HG02885 (cell line): Measurements from ENCODE around the gene SESN1.
"Not testable (repeated sequence)": the region's sequence is repeated elsewhere in the genome, so short reads cannot be mapped to it uniquely, and the experiment has no call there.

ENCODE experiments used
- ATAC-seq: cut with Tn5 transposase; IDR thresholded peaks from one replicate; pipeline ENCODE4 v1.9.1; 2021; ENCODE audit warnings: mild to moderate bottlenecking; ENCODE audit not compliant: unreplicated experiment, poor library complexity

Gene SESN1

DNA sequence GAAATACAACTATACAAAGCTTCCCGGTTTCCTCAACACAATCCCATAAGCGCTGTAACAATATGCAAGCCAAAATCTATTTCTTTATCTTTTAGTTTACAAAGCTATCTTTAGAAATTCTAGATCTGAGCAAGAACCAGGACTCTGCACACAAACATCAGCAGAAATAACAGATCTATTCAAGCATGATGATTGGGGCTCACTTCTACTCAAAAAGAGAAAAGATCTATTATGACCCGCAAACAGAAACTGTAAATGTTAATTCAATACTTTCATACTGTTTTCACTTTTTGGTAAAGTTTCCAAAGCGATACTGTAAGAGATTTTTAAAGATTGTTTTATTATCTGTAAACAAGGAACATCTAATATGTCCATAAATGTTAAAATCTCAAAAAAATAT, 86.6 kb downstream of the SESN1 start:
- peak; percentile 41 for ATAC-seq

DNA sequence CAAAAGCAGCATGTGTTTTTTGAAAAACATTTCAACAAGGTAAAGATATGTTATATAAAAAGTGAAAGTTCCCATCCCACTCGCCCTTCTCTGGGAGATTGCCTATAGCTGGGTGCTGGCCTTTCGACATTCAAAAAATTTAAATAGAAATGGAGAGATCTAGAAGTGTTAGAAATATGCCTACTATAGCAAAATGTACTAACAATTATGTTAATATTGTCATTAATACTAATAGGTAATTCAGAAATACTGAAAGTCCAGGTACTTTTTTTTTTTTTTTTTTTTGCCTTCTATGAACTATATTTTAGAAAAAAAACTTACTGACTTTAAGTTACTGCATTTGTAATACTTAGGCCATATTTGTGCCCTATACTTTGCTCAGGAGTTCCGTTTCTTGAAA, 87.1 kb downstream of the SESN1 start:
- ATAC-seq: no peak

DNA sequence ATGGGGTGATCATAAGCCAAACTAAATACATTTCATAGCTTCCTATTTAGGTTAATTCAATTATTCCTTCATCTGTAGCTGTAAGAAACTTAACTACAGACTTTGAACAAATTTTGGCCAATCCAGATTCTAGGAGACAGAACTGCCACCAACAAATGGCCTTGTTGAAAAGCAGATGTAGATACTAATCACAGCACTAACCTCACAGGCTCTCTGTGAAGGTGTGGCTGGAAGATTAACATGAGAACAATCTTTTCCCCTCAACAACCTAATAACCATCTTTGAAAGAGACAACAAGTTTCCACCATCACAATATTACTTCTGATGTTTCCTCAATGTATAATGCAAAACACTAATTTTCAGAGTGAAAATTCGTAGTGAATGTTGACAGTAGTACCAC, 87.8 kb downstream of the SESN1 start:
- no peak for ATAC-seq

DNA sequence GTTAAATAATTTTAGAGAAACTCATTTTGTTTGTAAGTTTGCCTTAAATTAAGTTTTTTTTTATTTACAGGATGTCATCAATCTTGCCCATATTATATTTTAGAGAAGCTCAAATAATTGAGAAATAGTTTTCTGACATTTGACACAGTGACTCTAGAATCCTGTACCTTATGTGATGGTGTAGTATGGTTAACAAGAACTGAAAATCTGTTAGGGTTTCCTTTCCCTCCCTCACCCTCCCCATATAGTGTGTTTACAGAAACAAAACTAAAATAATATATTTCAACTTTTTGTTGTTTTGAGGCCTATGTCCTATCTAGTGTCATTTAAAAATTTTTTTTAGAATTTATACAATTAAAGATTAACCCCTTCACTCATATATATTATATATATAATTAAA, 91.8 kb downstream of the SESN1 start:
- ATAC-seq: no peak

DNA sequence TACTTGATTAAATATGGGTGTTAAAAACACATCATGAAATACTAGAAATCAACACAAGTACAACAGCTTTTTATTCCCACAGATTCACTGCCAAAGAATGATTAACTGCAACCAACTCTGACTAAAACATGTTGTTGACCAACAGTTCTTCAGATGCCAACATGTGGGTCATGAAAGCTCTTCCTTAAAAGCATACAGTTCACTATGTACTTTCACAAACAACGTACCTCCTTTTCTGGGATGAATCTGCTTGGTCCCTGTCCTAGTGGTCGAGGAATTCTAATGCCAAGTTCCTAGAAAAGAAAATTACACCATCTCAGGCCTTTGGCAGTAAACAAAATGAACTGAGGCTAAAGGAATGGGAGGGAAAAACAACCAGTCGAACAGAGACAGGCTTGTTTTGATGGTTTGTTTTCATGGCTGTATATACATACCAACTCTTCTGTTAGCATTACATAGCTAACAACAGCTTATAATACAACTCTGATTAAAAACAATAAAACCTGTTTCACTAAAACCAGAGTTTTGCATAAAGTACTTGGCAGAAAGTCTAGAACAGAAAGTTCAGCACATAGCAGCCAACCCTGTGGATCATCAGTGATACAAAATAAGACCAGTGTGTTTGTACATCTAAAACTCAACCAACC, 92.5 kb downstream of the SESN1 start:
- no peak for ATAC-seq

DNA sequence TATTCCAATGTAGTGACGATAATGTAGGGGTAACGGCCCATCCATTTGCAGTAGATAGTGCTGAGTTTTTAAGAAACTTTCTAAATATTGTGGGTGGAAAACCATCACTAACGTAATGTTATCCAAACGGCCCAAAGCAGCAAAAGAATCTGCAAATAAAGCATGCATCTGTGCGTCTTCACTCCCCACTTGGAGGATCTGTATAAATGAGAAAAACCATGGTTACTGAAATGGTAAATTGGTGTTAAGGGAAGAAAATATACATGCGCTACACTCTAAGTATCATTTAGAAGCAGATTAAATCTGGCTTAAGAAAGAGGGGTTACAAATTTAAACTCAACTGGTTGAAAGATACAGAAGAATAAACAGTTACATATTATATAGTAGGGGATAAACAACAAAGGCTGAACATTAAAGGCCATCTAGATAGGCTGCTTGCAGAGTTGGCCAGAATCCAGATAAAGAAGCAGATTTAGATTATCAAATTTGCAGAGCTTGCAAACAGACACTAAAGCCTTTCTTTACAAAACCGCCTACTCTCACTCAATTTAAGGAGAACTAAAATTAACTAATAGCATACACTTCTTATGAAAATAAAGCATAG, 93.3 kb downstream of the SESN1 start:
- no peak for ATAC-seq

DNA sequence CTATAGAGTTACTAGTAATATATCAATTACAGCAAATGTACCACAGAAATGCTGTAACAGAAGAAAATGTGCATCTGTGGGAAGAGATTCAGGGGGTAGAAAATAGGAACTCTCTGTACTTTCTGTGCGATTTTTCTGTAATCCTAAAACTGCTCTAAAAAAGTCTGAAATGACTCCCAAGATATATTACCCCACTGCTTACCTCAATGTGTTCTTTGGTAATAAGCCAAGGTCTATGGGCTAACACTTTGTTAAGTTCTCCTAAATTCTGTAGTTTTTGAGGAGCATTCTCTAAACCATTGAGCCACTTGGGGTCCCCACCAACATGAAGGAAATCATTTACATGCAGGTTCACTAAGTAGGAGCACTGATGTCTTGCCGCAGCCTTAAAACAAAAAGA, 94.4 kb downstream of the SESN1 start:
- ATAC-seq: no peak

DNA sequence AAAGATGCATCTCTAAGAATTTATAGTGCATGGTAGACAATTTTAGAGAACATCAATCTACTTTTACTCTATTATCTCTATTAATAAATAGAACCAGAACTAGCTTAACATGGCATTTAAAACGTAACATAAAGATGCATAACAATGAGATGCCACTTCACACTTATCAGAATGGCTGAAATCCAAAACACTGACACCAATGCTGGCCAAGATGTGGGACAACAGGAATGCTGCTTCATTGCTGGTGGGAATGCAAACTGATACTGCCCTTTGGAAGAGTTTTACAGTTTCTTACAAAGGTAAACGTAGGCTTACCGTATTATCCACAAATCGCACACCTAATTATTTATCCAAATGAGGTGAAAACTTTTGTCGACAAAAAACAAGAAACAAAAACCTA, 95.2 kb downstream of the SESN1 start:
- ATAC-seq: no peak

DNA sequence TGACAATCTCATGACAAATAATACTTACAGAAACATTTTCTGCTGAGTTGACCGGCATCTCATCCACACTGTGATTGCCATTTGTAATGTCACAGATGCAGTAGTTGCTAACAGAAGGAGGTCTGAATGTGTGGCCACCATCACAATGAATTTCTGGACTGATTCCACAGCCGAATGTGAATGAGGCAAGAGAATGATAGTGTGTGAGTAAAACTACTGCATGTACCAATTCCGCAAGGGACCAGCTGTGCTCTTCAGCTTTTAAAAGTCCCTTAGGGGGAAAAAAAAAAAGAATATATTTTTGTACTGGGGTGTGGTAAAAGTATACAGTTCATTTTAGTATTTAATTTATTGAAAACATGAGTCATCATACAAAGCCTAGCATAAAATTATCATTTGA, 96.2 kb downstream of the SESN1 start:
- no peak for ATAC-seq

DNA sequence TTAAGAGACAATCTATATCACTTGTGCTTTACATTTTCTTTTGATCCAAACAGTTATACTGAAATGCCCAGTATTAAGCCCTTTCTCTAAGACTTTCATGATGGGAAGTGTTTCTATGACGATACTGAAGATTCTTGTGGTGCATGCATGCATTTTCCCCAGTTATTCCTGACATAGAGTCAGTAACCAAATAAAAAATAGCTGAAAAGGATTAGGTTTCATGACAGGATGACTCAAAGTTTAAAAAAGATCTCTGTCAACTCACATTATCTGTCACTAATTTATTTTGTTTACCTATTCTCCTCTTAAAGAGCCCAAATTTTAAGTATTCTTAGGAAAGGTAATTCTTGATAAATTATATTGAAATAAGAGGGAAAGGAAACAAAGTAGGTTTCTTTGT, 98.4 kb downstream of the SESN1 start:
- ATAC-seq: no peak

DNA sequence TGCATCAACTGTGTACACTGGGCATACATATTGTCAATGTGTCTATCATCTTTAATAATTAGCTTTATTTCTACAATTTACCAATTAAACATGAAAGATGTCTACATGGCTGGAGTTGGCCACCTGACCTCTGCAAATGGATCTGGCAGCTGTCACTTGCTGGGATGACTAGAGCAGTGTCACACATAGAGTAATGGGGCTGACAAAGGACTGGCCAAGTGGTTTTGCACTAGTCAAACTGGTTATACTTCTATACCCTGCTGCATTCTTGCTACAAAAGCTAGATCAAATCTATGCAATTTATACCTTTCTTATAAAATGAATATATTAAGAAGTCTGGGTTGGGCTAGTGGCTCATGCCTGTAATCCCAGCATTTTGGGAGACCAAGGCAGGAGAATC, 99.3 kb downstream of the SESN1 start:
- ATAC-seq: no peak

DNA sequence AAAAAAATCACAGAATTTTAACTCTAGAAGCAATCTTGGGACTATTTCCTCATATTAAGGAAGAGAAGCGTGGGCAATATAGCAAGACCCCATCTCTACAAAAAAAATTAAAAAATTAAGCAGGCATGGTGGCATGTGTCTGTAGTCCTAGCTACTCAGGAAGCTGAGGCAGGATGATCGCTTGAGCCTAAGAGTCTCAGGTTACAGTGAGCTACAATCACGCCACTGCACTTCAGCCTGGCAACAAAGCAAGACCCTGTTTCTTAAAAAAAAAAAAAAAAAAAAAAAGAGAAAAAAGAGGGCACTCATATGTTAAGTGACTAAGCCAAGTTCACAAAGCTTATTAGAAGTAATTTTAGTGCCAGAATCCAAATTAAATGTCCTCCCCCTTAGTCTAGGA, 100.8 kb downstream of the SESN1 start:
- ATAC-seq: no peak

DNA sequence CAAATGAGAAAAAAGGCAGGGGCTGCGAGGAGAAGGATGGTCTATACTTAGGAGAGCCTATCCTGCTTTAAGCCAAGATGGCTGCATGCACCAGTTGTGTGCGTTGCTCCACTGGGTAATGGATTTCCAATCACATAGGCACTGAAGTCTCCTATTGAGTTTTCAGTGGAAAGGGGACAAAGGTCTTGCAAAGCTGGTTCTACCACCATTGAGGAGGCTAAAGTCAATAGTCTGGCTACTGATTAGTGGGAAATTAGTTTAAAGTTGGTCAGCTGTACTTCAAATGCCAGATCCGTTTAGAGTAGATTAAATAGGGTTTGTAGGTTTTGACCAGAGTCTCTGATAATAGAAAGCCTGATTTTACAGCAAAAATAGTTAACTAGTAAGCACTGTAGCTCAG, 104.9 kb downstream of the SESN1 start:
- no peak for ATAC-seq

DNA sequence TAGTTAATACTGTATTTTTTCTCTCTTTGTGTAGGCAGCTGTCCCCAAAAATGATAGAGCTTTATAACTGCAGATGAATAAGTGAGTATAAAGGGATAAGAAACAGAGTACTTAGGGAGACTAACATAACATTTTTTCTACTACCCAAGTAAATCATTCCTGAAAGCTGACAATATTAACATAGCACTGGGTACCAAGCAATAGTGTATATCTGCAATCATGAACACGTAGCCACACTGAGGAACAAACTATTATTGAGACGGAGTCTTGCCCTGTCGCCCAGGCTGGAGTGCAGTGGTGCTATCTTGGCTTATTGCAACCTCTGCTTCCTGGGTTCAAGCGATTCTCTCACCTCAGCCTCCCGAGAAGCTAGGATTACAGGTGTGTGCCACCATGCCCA, 105.9 kb downstream of the SESN1 start:
- no peak for ATAC-seq

DNA sequence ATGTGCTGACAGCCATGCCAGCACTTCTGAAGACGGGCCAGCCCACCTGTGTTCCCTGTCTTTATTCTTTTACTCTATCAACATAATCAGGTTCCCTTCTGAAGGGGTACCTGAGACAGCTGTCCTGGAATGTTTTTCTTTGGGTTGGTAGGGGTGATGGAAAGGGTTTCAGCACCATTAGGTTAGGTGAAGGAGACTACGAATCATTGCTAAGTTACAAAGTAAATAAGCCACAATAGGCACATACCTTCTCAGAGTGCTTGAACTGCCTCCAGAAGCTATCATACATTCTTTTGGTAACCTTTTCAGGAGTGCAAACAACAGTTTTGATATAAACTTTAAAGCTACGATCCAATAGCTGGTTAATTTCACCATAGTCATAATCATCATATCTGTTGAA, 106.3 kb downstream of the SESN1 start:
- no peak for ATAC-seq

DNA sequence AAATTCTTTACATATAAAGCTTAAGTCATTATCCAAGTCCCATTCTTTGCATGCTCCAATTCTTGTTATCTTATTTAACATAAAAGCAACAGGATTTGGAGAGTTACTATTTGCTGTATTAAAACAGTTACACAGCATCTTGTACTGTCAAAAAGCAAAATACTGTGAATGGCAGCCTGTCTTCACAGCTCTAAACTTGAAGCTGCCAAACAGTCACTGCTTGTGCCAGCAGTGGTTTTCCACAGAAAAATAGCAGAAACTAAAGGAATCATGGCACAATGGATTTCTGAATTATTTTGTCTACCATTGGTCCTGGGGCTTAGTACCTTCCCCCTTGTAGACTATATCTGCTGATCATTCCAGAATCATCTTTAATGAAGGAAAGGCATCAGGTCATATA, 107.5 kb downstream of the SESN1 start:
- ATAC-seq: no peak

DNA sequence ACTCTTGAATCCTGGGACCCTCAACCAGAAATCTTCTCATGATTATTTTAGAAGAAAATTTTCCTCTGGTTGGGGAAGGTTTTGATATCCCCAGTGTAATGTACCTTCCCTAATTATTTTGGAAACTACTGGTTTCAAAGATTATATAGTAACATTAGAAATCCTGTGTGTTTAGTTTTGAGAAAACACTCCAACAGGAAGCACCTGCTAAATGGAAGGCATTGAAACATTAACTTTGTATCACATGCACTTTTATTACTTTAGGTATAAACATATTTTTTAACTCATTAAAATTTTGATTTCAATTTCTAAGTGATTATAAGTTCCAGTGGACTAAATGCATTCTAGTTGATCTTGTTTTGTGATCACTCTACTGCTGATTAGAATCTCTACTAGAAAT, 109.3 kb downstream of the SESN1 start:
- no peak for ATAC-seq

DNA sequence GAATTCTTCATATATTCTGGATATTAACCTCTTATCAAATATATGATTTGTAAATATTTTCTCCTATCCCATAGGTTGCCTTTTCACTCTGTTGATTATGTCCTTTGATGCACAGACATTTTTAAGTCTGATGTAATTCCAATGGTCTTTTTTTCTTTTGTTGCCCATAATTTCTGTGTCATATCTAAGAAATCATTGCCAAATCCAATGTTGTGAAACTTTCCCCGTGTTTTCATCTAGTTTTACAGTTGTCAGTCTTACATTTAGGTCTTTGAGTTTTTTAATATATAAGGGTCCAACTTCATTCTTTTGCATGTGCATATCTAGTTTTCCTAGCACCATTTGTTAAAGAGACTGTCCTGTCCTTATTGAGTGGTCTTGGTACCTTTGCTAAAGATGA, 111.5 kb downstream of the SESN1 start:
- no peak for ATAC-seq

DNA sequence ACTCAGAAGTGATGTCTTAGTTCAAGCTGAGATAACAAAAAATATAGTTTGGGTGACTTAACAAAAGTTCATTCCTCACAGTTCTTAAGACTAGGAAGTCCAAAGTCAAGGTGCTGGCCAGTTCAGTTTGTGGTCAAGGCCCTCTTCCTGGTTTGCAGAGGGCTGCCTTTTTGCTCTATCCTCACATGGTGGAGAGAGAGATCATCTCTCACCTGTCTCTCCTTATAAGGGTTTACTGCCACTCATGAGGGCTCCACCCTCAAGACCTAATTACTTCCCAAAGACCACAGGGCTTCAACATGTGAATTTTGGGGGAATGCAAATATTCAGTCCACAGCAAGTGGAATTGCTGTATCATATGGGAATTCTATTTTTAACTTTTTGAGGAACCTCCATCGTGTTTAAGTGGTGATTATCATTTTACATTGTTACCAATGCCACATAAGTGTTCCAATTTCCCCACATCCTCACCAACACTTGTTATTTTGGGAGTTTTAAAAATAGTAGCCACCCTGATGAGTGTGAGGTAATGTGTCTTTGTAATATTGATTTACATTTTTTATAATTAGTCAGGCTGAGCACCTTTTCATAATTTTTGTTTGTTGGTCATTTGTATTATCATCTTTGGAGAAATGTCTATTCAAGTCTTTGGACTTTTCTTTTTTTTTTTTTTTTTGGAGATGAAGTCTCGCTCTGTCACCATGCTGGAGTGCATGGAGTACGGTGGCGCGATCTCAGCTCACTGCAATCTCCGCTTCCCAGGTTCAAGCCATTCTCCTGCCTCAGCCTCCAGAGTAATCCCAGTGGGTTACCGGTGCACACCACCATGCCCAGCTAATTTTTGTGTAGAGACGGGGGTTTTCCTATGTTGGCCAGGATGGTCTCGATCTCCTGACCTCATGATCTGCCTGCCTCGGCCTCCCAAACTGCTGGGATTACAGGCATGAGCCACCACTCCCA, 112.2 kb downstream of the SESN1 start:
- ATAC-seq: no peak

DNA sequence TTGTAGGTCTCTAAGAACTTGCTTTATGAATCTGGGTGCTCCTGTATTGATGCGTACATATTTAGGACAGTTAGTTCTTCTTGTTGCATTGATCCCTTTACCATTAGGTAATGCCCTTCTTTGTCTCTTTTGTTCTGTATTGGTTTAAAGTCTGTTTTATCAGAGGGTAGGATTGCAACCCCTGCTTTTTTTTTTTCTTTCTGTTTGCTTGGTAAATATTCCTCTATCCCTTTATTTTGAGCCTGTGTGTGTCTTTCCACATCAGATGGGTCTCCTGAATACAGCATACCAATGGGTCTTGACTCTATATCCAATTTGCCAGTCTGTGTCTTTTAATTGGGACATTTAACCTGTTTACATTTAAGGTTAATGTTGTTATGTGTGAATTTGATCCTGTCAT, 116.0 kb downstream of the SESN1 start:
- not testable (repeated sequence) for ATAC-seq

DNA sequence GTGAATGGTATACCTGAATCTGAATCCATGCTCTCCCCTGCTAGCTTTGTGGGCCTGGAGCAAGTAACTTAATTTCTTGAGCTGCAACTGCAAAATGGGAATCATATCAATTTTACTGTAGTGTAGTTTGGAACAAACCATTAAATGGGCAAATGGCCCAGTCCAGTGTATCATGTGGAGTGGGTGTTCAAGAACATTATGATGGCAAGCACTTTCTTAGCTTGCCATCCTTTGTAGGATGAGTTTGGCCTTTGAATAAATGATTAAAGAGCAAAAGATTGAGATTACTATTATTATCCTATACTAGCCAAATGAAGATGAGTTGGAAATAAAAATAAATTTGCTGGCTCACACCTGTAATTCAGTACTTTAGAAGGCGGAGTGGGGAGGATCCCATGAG, 120.4 kb downstream of the SESN1 start:
- ATAC-seq: no peak
